Activated naive CD8-positive, alpha-beta T cell (primary cell): ENCODE results near the gene MDH2.
"Not testable (repeated sequence)": the region's sequence is repeated elsewhere in the genome, so short reads cannot be mapped to it uniquely, and the experiment has no call there.

Source experiments
- H3K27ac Mint-ChIP-seq: one replicate; pipeline ENCODE4 v1.8.0; 2021; ENCODE audit warnings: mixed read lengths
- H3K27me3 Mint-ChIP-seq: one replicate; pipeline ENCODE4 v1.8.0; 2021; ENCODE audit warnings: mixed read lengths
- H3K36me3 Mint-ChIP-seq: one replicate; pipeline ENCODE4 v1.8.0; 2021; ENCODE audit warnings: mixed read lengths
- H3K4me1 Mint-ChIP-seq: one replicate; pipeline ENCODE4 v1.8.0; 2021; ENCODE audit warnings: low read depth, mixed read lengths
- H3K4me3 Mint-ChIP-seq: one replicate; pipeline ENCODE4 v1.8.0; 2021; ENCODE audit warnings: mild to moderate bottlenecking, mixed read lengths
- H3K9me3 Mint-ChIP-seq: one replicate; pipeline ENCODE4 v1.8.0; 2021; ENCODE audit warnings: low read depth, mixed read lengths

Gene MDH2

DNA sequence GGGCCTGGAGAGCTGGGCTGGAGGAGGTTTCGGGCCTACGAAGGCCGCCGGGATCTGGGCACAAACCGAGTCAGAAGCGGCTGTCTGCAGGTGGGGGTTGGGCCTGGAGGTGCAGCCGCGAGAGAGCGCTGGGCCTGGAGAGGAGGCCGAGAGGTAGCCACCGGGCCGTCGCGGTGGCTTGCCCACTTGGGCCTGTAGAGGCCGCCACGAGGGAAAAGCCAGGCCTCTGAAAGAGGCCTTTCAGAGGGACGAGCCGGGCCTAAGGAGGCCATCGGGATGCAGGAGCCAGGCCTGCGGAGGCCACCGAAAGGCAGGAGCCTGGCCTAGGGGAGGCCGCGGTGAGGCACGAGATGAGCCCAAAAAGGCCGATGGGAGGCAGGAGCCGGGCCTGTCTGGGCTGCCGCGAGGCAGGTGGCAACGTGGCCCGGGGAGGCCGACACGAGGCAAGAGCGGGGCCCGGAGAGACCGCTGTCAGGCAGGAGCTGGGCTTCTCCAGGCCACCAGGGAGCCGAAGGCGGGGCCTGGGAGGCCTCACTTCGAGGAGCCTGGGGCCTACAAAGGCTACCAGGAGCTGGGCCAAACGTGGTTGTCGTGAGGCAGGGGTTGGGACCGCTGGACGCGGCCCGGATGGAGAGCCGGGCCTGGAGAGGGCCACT, 25.6 kb downstream of the MDH2 start:
- H3K4me1 Mint-ChIP-seq, result peaks cover 6% of the 10 kb centered on the region

DNA sequence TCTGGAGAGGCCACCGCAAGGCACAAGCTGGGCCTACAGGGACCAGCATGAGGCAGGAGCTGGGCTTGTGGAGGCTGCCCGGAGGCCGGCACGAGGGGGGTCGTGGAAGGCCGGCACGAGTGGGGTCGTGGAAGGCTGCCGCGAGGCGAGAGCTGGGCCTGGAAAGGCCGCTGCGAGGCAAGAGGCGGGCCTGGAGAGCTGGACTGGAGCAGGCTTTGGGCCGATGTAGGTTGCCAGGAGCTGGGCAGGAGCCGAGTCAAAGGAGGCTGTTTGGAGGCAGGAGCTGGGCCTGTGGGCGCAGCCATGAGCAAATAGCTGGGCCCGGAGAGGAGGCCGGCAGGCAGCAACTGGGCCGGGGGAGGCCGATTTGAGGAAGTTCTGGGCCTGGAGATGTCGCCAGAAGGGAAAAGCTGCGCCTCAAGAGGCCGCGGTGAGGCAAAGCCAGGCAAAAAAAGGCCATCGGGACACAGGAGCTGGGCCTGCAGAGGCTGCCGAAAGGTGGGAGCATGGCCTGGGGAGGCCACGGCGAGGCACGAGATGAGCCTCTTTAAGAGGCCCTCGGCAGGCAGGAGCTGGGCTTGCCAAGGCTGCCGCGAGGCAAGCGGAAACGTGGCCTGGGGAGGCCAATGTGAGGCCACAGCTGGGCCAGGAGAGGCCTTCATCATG, 26.5 kb downstream of the MDH2 start:
- H3K27ac Mint-ChIP-seq, result no peak overlapping the region
- no peak overlapping the region for H3K4me3 Mint-ChIP-seq
- peaks cover 6% of the 10 kb centered on the region for H3K4me1 Mint-ChIP-seq
- peaks cover 3% of the 10 kb centered on the region for H3K36me3 Mint-ChIP-seq
- H3K9me3 Mint-ChIP-seq, result peaks cover 5% of the 10 kb centered on the region
- H3K27me3 Mint-ChIP-seq, result no peaks in the 10 kb centered on the region

More for the DNA sequence above, 25.6 kb downstream of the MDH2 start:
- peaks cover 5% of the 10 kb centered on the region for H3K9me3 Mint-ChIP-seq
- no peaks in the 10 kb centered on the region for H3K27me3 Mint-ChIP-seq
- H3K27ac Mint-ChIP-seq, result no peak overlapping the region
- H3K4me3 Mint-ChIP-seq, result no peak overlapping the region
- peaks cover 3% of the 10 kb centered on the region for H3K36me3 Mint-ChIP-seq

DNA sequence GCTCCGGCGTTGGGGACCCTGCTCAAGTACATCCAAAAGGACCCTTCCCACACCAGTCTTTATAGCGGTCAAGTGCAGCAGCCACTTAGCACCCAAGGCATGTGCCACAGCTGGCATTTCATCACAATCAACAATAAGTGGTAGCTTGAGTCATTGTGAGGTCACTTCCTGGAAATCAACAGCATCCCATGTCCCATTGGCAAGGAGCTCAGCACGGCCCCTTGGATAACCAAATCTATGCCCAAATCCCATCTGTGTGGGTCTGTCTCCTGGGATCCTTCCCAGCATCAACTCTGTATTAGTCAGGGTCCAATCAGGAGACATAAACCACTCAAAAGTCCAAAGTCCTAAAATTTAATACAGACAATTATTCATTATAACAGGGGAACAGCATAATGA, 27.1 kb downstream of the MDH2 start:
- Mint-ChIP-seq H3K27me3 (peaks cover under 1% of the 10 kb centered on the region), H3K4me1 (peaks cover 6% of the 10 kb centered on the region), H3K4me3 (no peak overlapping the region), H3K27ac (no peak overlapping the region), H3K9me3 (peaks cover 5% of the 10 kb centered on the region), H3K36me3 (peaks cover 3% of the 10 kb centered on the region)

DNA sequence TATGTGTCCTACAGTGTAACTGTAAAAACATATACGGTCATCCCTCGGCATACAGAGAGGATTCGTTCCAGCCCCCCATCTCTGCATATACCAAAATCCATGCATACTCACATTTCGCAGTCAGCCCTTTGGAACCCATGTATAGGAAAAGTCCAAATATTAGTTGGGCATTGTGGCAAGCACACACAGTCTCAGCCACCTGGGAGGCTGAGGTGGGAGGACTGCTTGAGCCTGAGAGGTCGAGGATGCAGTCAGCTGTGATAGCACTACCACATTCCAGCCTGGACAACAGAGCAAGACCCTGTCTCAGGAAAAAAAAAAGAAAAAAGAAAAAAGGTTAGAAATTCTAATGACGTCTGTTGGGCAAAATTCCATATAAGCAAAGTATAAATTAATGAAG, 29.1 kb downstream of the MDH2 start:
- no peak overlapping the region for H3K4me3 Mint-ChIP-seq
- peaks cover 3% of the 10 kb centered on the region for H3K36me3 Mint-ChIP-seq
- peaks cover 6% of the 10 kb centered on the region for H3K4me1 Mint-ChIP-seq
- peaks cover 5% of the 10 kb centered on the region for H3K9me3 Mint-ChIP-seq
- peaks cover 2% of the 10 kb centered on the region for H3K27me3 Mint-ChIP-seq
- H3K27ac Mint-ChIP-seq, result no peak overlapping the region

DNA sequence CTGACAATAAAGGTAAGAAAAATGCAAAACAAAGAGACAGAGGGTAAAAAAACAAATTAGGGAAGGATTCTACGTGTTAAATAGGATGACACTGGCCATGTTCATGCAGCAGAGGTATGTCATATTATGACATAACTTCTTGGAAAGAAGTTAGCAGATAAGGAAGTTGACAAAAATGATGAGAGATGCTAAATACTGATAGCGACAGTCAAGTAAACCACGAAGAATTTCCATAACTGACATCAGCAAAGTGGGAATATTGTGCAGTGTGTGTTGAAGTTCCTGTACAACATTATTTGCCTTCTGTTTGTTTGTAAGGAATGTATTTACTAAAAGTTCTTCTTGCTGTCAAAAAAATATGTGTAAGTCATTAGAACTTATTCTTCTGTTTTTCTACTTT, 29.5 kb downstream of the MDH2 start:
- no peak overlapping the region for H3K4me3 Mint-ChIP-seq
- peaks cover 2% of the 10 kb centered on the region for H3K27me3 Mint-ChIP-seq
- peaks cover 6% of the 10 kb centered on the region for H3K4me1 Mint-ChIP-seq
- peaks cover 5% of the 10 kb centered on the region for H3K9me3 Mint-ChIP-seq
- no peak overlapping the region for H3K27ac Mint-ChIP-seq
- peaks cover 3% of the 10 kb centered on the region for H3K36me3 Mint-ChIP-seq

DNA sequence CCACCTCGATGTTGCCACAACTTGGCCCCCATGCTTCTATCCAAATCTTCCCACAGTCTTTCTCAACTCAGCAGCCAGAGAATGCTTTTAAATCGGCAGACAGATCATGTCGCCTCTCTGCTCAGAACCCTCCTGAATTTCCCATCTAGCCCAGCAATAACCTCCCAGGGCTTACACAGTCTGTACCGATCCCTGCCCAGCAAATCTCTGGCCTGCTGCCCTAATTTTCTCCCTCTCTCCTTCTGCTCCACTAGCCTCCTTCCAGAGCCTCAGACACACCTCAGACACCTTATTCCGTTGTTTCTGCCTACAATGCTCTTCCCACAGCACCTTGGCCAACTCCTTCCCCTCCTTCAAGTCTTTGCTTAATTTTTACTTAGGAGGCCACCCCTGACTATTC, 32.3 kb downstream of the MDH2 start:
- H3K9me3 Mint-ChIP-seq, result peaks cover 2% of the 10 kb centered on the region
- no peak overlapping the region for H3K4me3 Mint-ChIP-seq
- no peaks in the 10 kb centered on the region for H3K36me3 Mint-ChIP-seq
- peaks cover 6% of the 10 kb centered on the region for H3K4me1 Mint-ChIP-seq
- H3K27ac Mint-ChIP-seq, result no peak overlapping the region
- H3K27me3 Mint-ChIP-seq, result peaks cover 2% of the 10 kb centered on the region

DNA sequence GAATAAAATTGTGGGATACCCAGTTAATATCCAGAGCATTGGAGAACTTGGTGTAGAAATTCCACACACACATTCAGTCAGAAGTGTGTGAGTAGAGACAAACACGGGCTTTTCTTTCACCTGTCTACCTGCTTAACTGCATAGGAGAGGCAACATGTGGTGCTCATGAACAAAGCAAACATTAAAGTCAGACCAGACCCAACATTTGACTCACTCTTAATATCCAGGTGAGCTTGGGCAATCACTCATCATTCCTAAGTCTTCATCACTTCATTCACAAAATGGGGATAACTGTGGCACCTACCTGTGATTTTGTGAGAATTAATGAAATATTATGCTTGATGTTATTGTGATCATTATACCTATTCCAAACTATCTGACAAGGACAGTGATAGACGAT, 36.2 kb downstream of the MDH2 start:
- H3K27me3 Mint-ChIP-seq, H3K36me3 Mint-ChIP-seq, H3K27ac Mint-ChIP-seq: not testable (repeated sequence)

DNA sequence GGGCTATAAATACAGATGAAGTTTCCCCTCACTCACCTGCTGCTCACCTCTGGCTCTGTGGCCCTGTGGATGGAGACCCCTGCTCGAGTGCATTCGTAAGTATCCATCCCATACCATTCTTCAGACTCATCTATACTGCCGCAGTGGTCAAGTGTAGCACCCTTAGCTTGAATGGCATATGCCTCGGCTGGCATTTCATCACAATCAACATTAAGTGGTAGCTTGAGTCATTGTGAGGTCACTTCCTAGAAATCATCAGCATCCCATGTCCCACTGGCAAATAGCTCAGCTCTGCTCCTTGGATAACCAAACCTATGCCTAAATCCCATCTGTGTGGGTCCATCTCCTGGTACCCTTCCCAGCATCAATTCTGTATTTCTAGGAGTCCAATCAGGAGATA, 38.2 kb downstream of the MDH2 start:
- no peaks in the 10 kb centered on the region for H3K4me1 Mint-ChIP-seq
- H3K36me3 Mint-ChIP-seq, result no peaks in the 10 kb centered on the region
- H3K27me3 Mint-ChIP-seq, result peaks cover 3% of the 10 kb centered on the region
- H3K4me3 Mint-ChIP-seq, result no peak overlapping the region
- no peaks in the 10 kb centered on the region for H3K9me3 Mint-ChIP-seq
- H3K27ac Mint-ChIP-seq, result no peak overlapping the region

More for the DNA sequence above, 36.2 kb downstream of the MDH2 start:
- not testable (repeated sequence) for H3K9me3 Mint-ChIP-seq, H3K4me3 Mint-ChIP-seq, H3K4me1 Mint-ChIP-seq

DNA sequence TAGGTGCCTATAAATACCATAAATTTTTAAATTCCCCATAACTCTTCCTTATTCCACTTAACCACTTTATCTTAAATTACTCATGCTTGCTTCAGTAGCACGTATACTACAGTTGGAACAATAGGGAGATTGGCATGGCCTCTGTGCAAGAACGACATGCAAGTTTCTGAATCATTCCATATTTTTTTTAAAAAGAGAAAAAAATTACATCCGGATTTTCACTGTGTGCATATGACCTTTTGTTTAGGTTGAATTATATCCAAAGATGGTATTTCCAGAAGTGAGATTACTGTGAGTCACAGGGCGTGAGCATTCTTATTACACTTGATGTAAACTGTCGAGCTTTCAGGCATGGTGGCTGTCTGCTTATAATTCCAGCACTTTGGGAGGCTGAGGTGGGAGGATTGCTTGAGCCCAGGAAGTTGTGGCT, 39.5 kb downstream of the MDH2 start:
- not testable (repeated sequence) for H3K36me3 Mint-ChIP-seq, H3K9me3 Mint-ChIP-seq, H3K4me3 Mint-ChIP-seq, H3K4me1 Mint-ChIP-seq, H3K27ac Mint-ChIP-seq, H3K27me3 Mint-ChIP-seq

DNA sequence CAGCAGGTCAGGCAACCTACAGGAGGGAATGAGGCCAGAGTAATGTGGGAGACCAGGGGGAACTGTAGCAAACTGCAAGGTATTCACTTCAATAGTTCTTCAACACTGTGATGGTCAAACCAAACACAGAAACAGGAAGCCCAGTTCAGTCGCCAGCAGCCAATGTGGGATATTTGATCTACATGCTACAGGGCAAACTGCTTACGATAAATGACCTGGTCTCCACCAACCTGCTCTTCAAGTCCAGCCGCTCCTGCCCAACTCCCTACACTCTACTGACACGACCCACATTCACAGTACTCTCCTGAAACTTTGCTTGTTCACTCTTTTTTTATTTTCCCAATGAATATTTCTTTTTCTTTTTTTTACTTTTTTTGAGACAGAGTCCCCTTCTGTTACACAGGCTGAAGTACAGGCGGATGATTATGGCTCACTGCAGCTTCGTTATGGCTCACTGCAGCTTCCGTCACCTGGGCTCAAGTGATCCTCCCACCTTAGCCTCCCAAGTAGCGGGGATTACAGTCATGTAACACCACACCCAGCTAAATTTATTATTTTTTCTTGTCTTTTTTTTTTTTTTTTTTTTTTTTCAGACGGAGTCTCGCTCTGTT, 42.1 kb downstream of the MDH2 start:
- Mint-ChIP-seq H3K27ac (no peak overlapping the region), H3K4me3 (no peak overlapping the region), H3K36me3 (no peaks in the 10 kb centered on the region), H3K4me1 (no peaks in the 10 kb centered on the region), H3K27me3 (peaks cover 3% of the 10 kb centered on the region), H3K9me3 (no peaks in the 10 kb centered on the region)

DNA sequence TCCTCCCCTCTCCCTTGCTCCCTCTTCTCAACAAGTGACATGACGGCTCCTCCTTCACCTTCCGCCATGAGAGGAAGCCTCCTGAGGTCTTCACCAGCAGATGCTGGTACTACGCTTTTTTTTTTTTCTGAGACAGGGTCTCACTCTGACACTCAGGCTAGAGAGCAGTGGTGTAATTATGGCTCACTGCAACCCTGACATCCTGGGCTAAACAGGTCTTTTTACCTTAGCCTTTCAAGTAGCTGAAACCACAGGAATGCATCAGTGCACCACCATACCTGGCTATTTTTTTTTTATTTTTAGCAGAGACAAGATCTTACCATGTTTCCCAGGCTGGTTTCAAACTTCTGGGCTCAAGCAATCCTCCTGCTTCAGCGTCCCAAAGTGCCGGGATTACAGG, 43.6 kb downstream of the MDH2 start:
- Mint-ChIP-seq H3K4me3 (no peak overlapping the region), H3K27ac (no peak overlapping the region), H3K36me3 (peaks cover 2% of the 10 kb centered on the region), H3K4me1 (no peaks in the 10 kb centered on the region), H3K27me3 (peaks cover 5% of the 10 kb centered on the region), H3K9me3 (no peaks in the 10 kb centered on the region)

DNA sequence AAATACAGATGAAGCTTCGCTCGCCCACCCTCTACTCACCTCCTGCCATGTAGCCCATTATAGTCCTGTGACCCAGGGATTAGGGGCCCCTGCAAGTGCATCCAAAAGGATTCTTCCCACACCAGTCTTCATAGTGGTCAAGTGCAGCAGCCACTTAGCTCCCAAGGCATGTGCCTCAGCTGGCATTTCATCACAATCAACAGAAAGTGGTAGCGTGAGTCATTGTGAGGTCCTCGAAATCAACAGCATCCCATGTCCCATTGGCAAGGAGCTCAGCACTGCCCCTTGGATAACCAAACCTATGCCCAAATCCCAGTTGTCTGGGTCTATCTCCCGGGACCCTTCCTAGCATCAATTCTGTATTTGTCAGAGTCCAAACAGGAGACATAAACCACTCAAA, 45.6 kb downstream of the MDH2 start:
- H3K27me3 Mint-ChIP-seq, H3K9me3 Mint-ChIP-seq, H3K4me1 Mint-ChIP-seq, H3K4me3 Mint-ChIP-seq, H3K27ac Mint-ChIP-seq, H3K36me3 Mint-ChIP-seq: not testable (repeated sequence)

DNA sequence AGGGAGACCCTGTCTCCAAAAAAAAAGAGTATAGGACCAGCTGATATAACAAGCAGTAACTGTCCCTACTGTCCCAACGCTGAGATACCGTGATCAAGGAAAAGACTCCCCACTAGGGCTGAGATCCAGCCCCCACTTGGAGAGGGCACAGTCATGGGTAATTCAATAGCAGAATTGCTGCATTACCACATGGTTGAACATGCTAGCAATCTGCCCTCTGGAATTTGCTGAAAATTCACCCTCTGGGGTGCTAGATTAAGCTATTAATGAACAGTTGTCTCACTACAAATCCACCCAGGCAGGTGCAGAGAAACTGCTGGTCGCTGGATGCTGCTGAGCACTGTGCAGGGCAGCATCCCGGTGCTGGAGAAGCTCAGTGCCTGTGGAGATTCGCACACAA, 46.4 kb downstream of the MDH2 start:
- H3K4me3 Mint-ChIP-seq, H3K27me3 Mint-ChIP-seq, H3K9me3 Mint-ChIP-seq, H3K4me1 Mint-ChIP-seq, H3K36me3 Mint-ChIP-seq, H3K27ac Mint-ChIP-seq: not testable (repeated sequence)

DNA sequence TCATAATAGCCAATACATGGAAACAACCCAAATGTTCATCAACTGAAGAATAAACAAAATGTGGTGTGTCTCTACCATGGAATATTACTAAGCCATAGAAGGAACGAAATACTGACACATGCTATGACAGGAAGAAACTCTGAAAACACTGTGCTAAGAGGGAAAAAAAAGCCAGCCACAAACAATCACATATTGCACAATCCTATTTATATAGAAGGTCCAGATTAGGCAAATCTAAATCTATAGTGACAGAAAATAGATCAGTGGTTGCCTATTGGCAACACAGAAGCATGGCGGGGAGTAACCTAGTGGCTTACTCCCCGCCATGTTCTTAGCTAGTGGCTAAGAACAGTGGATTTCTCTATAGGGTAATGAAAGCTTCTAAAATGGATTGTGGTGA, 48.0 kb downstream of the MDH2 start:
- Mint-ChIP-seq H3K36me3 (peaks cover 2% of the 10 kb centered on the region), H3K27me3 (peaks cover 5% of the 10 kb centered on the region), H3K27ac (no peak overlapping the region), H3K9me3 (no peaks in the 10 kb centered on the region), H3K4me3 (no peak overlapping the region), H3K4me1 (no peaks in the 10 kb centered on the region)

DNA sequence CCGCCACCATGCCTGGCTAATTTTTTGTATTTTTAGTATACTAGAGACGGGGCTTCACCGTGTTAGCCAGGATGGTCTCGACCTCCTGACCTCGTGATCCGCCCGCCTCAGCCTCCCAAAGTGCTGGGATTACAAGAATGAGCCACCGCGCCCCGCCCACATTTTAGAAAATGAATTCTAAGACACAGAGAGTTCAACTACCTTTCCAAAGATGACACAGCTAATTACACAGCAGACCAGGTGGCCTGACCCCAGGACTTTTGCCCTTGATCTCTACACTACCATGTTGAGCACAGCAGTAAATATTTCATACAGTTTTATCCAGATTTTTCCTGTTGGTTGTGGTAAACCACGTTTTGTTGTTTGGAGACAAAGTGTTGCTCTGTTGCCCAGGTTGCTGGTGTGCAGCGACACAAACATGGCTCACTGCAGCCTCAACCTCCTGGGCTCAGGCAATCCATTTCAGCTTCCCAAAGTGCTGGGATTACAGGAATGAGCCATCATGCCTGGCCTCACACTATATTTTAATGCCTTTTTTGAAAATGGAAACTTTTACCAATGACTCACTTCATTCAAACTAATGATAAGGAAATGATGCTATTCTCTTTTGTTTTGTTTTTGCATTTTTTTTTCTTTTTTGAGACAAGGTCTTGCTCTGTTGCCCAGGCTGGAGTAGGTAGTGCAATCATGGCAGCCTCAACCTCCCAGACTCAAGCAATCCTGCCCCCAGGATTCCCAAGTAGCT, 54.0 kb downstream of the MDH2 start:
- H3K27ac Mint-ChIP-seq, H3K9me3 Mint-ChIP-seq, H3K4me1 Mint-ChIP-seq, H3K27me3 Mint-ChIP-seq, H3K4me3 Mint-ChIP-seq, H3K36me3 Mint-ChIP-seq: not testable (repeated sequence)
